CD4-positive, CD25-positive, alpha-beta regulatory T cell (primary cell): Measurements from ENCODE around the gene GAST. TPM values are rescaled to one million over a fixed set of nuclear protein-coding genes. Genes with fewer than 3 reads are reported as not detected.

Experiments used
- ATAC-seq, 2 donors: fragments of 150-1000 bp; cut with Tn5 transposase; one replicate each; pipeline ENCODE4 v1.10.0; 2021; ENCODE audit warnings: low read depth in 2 of 2, moderate number of reproducible peaks in 2 of 2, moderate library complexity in 1 of 2
- DNase-seq, 3 donors: peaks; one replicate each; pipeline versions ENCODE4 v3.0.0 to v3.0.0-alpha.2; 2012 to 2022; ENCODE audit warnings: mixed read lengths in 1 of 3
- H3K27ac ChIP-seq: one replicate; pipeline ENCODE4 v1.7.0; 2013; ENCODE audit warnings: mild to moderate bottlenecking, low read length; ENCODE audit not compliant: insufficient read depth, poor library complexity, severe bottlenecking
- H3K27me3 ChIP-seq: one replicate; pipeline ENCODE4 v1.7.0; 2013; ENCODE audit warnings: low read length; ENCODE audit not compliant: control insufficient read depth, insufficient read depth
- H3K36me3 ChIP-seq: one replicate; pipeline ENCODE4 v1.7.0; 2013; ENCODE audit warnings: mild to moderate bottlenecking, low read length, moderate library complexity; ENCODE audit not compliant: control insufficient read depth, insufficient read depth
- H3K4me1 ChIP-seq: 2 replicates; pipeline ENCODE4 v1.7.0; 2013; ENCODE audit warnings: mild to moderate bottlenecking, low read length; ENCODE audit not compliant: insufficient read depth, control insufficient read depth, poor library complexity, severe bottlenecking
- H3K4me3 ChIP-seq: one replicate; pipeline ENCODE4 v1.7.0; 2013; ENCODE audit warnings: low read depth, mild to moderate bottlenecking, low read length, moderate library complexity
- H3K9me3 ChIP-seq, 2 experiments: 1 replicate in 1 of 2; 2 replicates in 1 of 2; pipeline ENCODE4 v1.7.0; 2013; ENCODE audit warnings: low read length in 2 of 2, mild to moderate bottlenecking in 1 of 2, moderate library complexity in 1 of 2; ENCODE audit not compliant: control insufficient read depth in 2 of 2
- H3K27ac Mint-ChIP-seq, 3 donors: one replicate each; pipeline ENCODE4 v1.8.0; 2020 to 2022; ENCODE audit warnings: mild to moderate bottlenecking in 3 of 3, mixed read lengths in 3 of 3, moderate library complexity in 2 of 3
- H3K27me3 Mint-ChIP-seq: one replicate; pipeline ENCODE4 v1.8.0; 2022; ENCODE audit warnings: mild to moderate bottlenecking, mixed read lengths
- H3K36me3 Mint-ChIP-seq: one replicate; pipeline ENCODE4 v1.8.0; 2020; ENCODE audit warnings: mixed read lengths
- H3K4me1 Mint-ChIP-seq, 4 donors: one replicate each; pipeline ENCODE4 v1.8.0; 2020 to 2022; ENCODE audit warnings: mixed read lengths in 4 of 4, mild to moderate bottlenecking in 1 of 4
- H3K4me3 Mint-ChIP-seq, 4 donors: one replicate each; pipeline ENCODE4 v1.8.0; 2020 to 2022; ENCODE audit warnings: mild to moderate bottlenecking in 4 of 4, mixed read lengths in 4 of 4, moderate library complexity in 3 of 4
- H3K9me3 Mint-ChIP-seq, 7 donors: one replicate each; pipeline ENCODE4 v1.8.0; 2020 to 2022; ENCODE audit warnings: mixed read lengths in 7 of 7, mild to moderate bottlenecking in 3 of 7, moderate library complexity in 2 of 7
- polyA plus RNA-seq, 4 donors: library from polyadenylated mRNA; unstranded; fragments of 300-500 nt; fragmentation: Illumina TruSeq; gene quantifications; one replicate each; pipeline ENCODE4 v1.2.3, GENCODE V29; 2021
- total RNA-seq: library from RNA; stranded (reverse); gene quantifications from one replicate; pipeline ENCODE4 v1.2.3, GENCODE V29; 2022

The GAST gene
- total and polyA plus RNA-seq, 5 donors from 2014 or later = not detected

DNA sequence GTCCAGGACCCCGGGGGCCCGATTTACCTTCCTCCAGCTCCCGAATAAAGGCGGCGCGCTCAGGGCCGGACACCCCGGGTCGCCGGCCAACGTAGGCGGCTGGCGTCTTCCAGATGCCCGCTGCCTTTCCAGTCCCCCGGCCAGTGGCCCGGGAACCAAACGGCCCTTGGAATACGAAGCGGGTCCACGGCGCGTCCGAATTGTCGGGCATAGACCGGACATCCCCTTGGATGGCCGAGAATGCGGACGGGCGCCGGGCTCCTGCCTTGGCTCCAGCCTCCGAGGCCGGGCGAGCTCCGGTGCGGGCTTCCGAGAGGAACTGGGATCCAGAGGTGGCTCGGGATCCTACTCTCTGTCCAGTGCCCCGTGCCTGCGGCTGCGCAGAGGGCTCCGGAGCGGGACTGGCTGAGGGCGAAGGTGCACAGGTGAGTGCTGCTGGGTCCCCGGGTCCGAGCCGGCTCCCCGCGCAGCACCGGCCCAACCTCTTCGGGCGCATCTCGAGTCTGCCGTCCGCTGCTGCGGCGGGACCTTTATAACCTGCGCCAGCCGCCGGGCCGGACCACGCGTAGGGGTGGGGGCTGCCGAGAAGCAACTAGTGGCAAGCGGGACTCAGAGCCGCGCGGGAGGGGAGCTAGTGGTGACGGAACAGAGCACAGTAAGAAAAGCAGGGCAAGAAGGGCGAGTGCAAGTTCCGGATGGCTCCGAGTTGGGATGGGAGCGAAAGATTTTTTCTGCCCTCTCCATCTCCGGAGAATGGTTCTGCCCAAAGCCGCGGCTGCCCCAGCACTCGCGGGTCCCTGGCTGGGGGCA is 22.2 kb downstream of the GAST start, which contains the start of gene HAP1:
TSS of gene HAP1 (minus strand) at position 505 of the 810 bp plus-strand sequence. CDS start at position 496, 9 bp downstream.
- H3K27ac ChIP-seq = no peak within 1 kb of the TSS
- peak within 1 kb of the TSS; percentile 37 for H3K4me3 ChIP-seq
- peak within 1 kb of the TSS in 3 of 4 donors; percentile 47 to 84 (median 66) for H3K4me3 Mint-ChIP-seq
- peaks cover 66% of the 10 kb centered on the region for H3K27me3 Mint-ChIP-seq
- ATAC-seq (peak in 1 of 2 donors; percentile 18), DNase-seq (peak in 1 of 3 donors; percentile 23)
- peaks cover 0 to 3% (median 0%) of the 10 kb centered on the region in 7 donors for H3K9me3 Mint-ChIP-seq
- H3K36me3 Mint-ChIP-seq = no peaks in the 10 kb centered on the region
- H3K9me3 ChIP-seq = no peaks in the 10 kb centered on the region
- H3K36me3 ChIP-seq = no peaks in the 10 kb centered on the region
- H3K27ac Mint-ChIP-seq = peak within 1 kb of the TSS in 1 of 3 donors; percentile 77
- peaks cover 0 to 22% (median 9%) of the 10 kb centered on the region in 4 donors for H3K4me1 Mint-ChIP-seq
- peaks cover 9% of the 10 kb centered on the region for H3K27me3 ChIP-seq
- peaks cover 15% of the 10 kb centered on the region for H3K4me1 ChIP-seq

DNA sequence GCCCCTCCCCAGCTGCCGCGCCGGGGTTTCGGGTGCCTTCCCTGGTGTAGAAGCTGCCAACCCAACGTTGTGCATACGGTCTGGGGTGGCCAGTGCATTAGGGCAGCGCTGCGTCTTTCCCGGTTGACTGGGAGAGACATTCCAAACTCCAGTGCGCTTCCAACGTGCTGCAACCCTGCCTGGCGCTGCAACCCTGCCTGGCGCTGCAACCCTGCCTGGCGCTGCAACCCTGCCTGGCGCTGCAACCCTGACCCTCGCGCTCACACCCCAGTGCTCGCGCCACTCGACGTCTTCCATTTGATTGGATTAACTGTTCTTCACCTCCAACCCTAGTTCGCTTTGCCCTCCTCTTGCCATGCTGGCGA is 22.8 kb downstream of the GAST start:
- no peak for ATAC-seq
- peak overlapping the region in 3 of 4 donors; percentile 47 to 84 (median 56) for H3K4me3 Mint-ChIP-seq
- Histone ChIP-seq H3K36me3 (no peaks in the 10 kb centered on the region), H3K27me3 (peaks cover 9% of the 10 kb centered on the region), H3K27ac (no peak overlapping the region), H3K4me1 (peaks cover 15% of the 10 kb centered on the region), H3K4me3 (peak overlapping the region; percentile 37), H3K9me3 (no peaks in the 10 kb centered on the region)
- H3K27ac Mint-ChIP-seq = no peak overlapping the region
- peaks cover 66% of the 10 kb centered on the region for H3K27me3 Mint-ChIP-seq
- peaks cover 0 to 3% (median 0%) of the 10 kb centered on the region in 7 donors for H3K9me3 Mint-ChIP-seq
- no peak for DNase-seq
- peaks cover 0 to 22% (median 9%) of the 10 kb centered on the region in 4 donors for H3K4me1 Mint-ChIP-seq
- H3K36me3 Mint-ChIP-seq = no peaks in the 10 kb centered on the region

DNA sequence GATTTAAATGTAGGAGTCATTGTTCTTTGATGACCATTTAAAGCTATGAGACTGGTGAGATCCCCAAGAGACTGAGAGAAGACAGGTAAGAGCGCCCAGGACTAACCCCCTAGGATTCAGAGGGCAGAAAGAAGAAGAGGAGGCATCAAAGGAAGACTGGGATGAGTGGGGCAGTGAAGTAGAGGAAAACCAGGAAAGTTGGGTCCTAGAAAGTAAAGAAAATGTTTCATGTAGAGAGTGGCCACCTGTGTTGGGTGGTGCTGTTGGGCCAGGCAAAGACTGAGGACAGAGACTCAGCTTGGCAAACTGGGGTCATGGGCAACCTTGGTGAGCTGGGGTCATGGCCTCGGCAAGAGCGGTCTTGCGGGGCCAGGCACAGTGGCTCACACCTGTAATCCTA is 23.6 kb downstream of the GAST start:
- ATAC-seq (no peak), DNase-seq (no peak)
- peaks cover 15% of the 10 kb centered on the region for H3K4me1 ChIP-seq
- no peaks in the 10 kb centered on the region for H3K36me3 Mint-ChIP-seq
- H3K4me1 Mint-ChIP-seq = peaks cover 0 to 22% (median 9%) of the 10 kb centered on the region in 4 donors
- H3K4me3 Mint-ChIP-seq = peak overlapping the region in 1 of 4 donors; percentile 32
- no peaks in the 10 kb centered on the region for H3K9me3 ChIP-seq
- no peak overlapping the region for H3K4me3 ChIP-seq
- H3K27me3 ChIP-seq = peaks cover 9% of the 10 kb centered on the region
- H3K9me3 Mint-ChIP-seq = peaks cover 0 to 3% (median 0%) of the 10 kb centered on the region in 7 donors
- no peak overlapping the region for H3K27ac ChIP-seq
- peaks cover 63% of the 10 kb centered on the region for H3K27me3 Mint-ChIP-seq
- H3K36me3 ChIP-seq = no peaks in the 10 kb centered on the region
- no peak overlapping the region for H3K27ac Mint-ChIP-seq

DNA sequence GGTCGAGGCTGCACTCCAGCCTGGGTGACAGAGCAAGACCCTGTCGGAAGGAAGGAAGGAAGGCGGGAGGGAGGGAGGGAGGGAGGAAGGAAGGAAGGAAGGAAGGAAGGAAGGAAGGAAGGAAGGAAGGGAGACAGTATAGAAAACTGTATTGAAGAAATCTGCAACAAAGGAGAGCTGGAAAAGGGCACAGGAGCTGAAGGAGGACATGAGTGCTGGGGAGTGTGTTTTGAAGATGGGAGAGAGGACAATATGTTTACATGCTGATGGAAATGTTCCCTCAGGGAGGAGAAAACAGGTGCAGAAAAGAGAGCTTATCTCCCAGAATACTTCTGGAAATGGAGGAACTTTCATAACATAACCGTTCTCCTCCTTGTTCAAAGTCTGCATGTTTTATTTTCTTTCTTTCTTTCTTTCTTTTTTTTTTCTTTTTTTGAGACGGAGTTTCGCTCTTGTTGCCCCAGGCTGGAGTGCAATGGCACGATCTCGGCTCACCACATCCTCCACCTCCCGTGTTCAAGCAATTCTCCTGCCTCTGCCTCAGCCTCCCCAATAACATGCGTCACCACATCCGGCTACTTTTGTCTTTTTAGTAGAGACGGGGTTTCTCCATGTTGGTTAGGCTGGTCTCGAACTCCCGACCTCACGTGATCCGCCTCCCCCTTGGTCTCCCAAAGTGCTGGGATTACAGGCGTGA is 25.0 kb downstream of the GAST start:
- H3K4me1 Mint-ChIP-seq = peaks cover 0 to 22% (median 6%) of the 10 kb centered on the region in 4 donors
- H3K9me3 ChIP-seq = no peaks in the 10 kb centered on the region
- H3K9me3 Mint-ChIP-seq = peaks cover 0 to 3% (median 0%) of the 10 kb centered on the region in 7 donors
- peaks cover 15% of the 10 kb centered on the region for H3K4me1 ChIP-seq
- H3K27me3 Mint-ChIP-seq = peaks cover 49% of the 10 kb centered on the region
- H3K36me3 ChIP-seq = no peaks in the 10 kb centered on the region
- no peak overlapping the region for H3K27ac Mint-ChIP-seq
- H3K27me3 ChIP-seq = peaks cover 9% of the 10 kb centered on the region
- peak overlapping the region in 2 of 4 donors; percentile 3 to 56 for H3K4me3 Mint-ChIP-seq
- DNase-seq (no peak), ATAC-seq (no peak)
- H3K27ac ChIP-seq = no peak overlapping the region
- no peak overlapping the region for H3K4me3 ChIP-seq
- no peaks in the 10 kb centered on the region for H3K36me3 Mint-ChIP-seq

DNA sequence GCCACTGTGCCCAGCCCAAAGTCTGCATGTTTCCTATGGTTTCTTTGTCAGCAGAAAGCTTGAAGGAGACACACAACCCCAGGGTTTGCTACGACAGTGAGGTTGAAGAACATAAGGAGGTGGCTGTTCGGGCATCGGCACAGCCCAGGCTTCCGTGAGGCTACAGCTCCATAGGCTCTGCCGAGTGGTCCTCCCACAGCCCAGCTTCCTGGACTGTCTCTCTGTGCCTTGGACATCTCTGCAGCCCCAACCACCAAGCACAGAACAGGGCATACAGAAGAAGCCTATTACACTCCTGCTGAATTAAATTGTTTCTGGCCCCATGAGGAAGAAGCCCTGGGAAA is 25.5 kb downstream of the GAST start:
- peak in 1 of 2 donors; percentile 8 for ATAC-seq
- H3K36me3 Mint-ChIP-seq = no peaks in the 10 kb centered on the region
- peaks cover 0 to 3% (median 0%) of the 10 kb centered on the region in 7 donors for H3K9me3 Mint-ChIP-seq
- DNase-seq = no peak
- no peak overlapping the region for H3K27ac ChIP-seq
- H3K9me3 ChIP-seq = no peaks in the 10 kb centered on the region
- H3K4me1 Mint-ChIP-seq = peaks cover 0 to 22% (median 3%) of the 10 kb centered on the region in 4 donors
- H3K27me3 Mint-ChIP-seq = peaks cover 44% of the 10 kb centered on the region
- H3K4me3 Mint-ChIP-seq = peak overlapping the region in 3 of 4 donors; percentile 43 to 59 (median 56)
- peaks cover 9% of the 10 kb centered on the region for H3K27me3 ChIP-seq
- H3K36me3 ChIP-seq = no peaks in the 10 kb centered on the region
- peaks cover 15% of the 10 kb centered on the region for H3K4me1 ChIP-seq
- no peak overlapping the region for H3K4me3 ChIP-seq
- H3K27ac Mint-ChIP-seq = no peak overlapping the region

DNA sequence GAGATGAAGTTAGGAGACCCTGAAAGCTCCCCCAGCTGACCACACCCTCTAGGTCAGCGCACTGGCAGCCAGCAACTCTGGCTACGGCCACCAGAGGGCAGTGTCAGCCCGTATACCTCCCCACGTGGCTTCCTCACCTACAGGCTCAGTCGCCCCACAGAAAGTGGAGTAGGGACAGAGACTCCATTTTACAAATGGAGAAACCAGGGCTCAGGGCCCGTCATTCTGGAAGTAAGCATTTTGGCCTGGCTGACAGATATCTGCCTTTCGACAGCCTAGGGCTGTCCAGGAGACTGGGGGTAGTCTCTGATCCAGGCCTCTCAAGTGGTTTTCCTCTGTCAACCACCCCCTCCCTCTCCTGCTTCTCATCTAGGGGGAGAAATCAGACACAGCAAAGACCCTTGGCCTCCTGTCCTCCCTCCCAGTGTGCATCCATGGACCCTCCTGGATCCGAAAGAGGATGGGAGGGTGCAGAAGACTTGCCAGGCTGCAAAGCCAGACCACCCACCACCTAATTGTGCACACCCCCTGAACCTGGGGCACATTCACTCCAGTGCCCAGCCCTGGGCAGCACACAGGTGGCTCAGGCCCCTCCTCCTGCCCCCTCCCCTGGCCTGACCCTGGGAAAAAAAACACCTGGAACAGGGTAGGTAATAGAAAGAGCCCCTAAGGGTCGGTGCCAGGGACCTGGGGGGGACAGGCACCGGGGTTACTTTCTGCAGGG is 26.1 kb downstream of the GAST start:
- Mint-ChIP-seq H3K27ac (no peak overlapping the region), H3K4me3 (peak overlapping the region in 2 of 4 donors; percentile 43 to 59), H3K9me3 (peaks cover 0 to 3% (median 0%) of the 10 kb centered on the region in 7 donors), H3K4me1 (peaks cover 0 to 22% (median 3%) of the 10 kb centered on the region in 4 donors), H3K36me3 (no peaks in the 10 kb centered on the region), H3K27me3 (peaks cover 38% of the 10 kb centered on the region)
- DNase-seq (peak; percentile 64 to 79 (median 77)), ATAC-seq (peak; percentile 85 to 87)
- Histone ChIP-seq H3K27ac (no peak overlapping the region), H3K36me3 (no peaks in the 10 kb centered on the region), H3K9me3 (no peaks in the 10 kb centered on the region), H3K4me3 (no peak overlapping the region), H3K27me3 (peaks cover 9% of the 10 kb centered on the region), H3K4me1 (peaks cover 15% of the 10 kb centered on the region)

DNA sequence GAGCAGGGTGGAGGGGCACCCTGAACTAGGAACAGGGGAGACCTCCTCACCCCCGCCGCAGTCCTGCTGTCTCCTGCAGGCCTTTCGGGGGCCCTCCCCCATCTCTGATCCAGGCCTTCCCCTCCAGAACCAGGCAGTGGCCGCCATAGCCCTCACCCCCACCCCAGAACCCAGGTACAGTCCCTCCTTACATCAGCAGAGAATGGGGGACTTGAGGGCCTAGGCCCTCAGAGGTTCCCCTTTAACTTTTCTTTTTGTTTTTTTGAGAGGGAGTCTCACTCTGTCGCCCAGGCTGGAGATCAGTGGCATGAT is 26.6 kb downstream of the GAST start:
- Mint-ChIP-seq H3K4me1 (peaks cover 0 to 19% (median 3%) of the 10 kb centered on the region in 4 donors), H3K9me3 (peaks cover 0 to 3% (median 0%) of the 10 kb centered on the region in 7 donors)

More for the DNA sequence above, 26.6 kb downstream of the GAST start:
- H3K27me3 ChIP-seq = peaks cover 9% of the 10 kb centered on the region
- H3K27me3 Mint-ChIP-seq = peaks cover 33% of the 10 kb centered on the region
- no peaks in the 10 kb centered on the region for H3K36me3 Mint-ChIP-seq
- DNase-seq = no peak
- H3K27ac Mint-ChIP-seq = no peak overlapping the region
- ATAC-seq = no peak
- H3K9me3 ChIP-seq = no peaks in the 10 kb centered on the region
- H3K27ac ChIP-seq = no peak overlapping the region
- no peaks in the 10 kb centered on the region for H3K36me3 ChIP-seq
- peaks cover 15% of the 10 kb centered on the region for H3K4me1 ChIP-seq
- H3K4me3 ChIP-seq = no peak overlapping the region
- no peak overlapping the region for H3K4me3 Mint-ChIP-seq
